Kidney capillary endothelial cell (primary cell): Measurements from ENCODE around the gene TBC1D1.

Experiments
- DNase-seq: peaks from one replicate; pipeline ENCODE4 v3.0.0-alpha.2; 2018; ENCODE audit warnings: low spot score

TBC1D1 gene

DNA sequence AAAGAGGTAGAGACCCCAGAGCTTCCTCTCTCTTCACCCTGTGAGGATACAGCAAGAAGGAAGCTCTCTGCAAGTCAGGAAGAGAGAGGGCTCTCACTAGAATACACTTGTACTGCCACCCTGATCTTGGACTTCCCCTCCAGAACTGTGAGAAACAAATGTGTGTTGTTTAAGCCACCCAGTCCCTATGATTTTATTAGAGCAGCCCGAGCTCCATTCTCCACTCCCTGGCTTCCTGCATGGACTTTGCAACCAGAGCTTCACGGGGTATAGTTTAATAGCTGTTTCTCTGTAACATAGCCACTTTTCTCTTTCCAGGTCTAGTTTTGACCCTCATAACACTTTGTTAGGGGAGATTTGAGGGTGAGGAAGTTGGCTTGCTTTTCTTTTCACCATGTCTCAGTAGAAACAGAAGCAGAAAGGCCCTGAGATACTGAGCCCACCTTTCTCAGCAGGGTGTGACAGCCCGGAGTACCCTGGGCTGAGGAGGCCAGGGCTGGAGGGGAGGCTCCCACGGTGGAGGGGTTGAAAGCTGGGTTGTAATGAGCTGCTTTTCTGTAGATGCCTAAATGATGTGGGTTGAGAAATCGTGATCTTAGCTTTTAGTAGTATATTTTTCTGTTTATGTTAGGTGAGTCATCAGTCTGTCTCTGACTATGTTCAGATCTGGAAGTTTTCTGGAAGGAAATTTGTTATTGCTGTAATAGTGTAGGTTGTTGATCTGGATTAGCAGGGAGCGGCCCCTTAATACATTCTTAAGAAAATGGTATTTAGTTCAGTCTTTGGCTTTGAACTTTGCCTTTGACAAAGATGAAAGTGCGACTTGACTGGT is 187.9 kb downstream of the TBC1D1 start:
- DNase-seq, result peak; percentile 39

DNA sequence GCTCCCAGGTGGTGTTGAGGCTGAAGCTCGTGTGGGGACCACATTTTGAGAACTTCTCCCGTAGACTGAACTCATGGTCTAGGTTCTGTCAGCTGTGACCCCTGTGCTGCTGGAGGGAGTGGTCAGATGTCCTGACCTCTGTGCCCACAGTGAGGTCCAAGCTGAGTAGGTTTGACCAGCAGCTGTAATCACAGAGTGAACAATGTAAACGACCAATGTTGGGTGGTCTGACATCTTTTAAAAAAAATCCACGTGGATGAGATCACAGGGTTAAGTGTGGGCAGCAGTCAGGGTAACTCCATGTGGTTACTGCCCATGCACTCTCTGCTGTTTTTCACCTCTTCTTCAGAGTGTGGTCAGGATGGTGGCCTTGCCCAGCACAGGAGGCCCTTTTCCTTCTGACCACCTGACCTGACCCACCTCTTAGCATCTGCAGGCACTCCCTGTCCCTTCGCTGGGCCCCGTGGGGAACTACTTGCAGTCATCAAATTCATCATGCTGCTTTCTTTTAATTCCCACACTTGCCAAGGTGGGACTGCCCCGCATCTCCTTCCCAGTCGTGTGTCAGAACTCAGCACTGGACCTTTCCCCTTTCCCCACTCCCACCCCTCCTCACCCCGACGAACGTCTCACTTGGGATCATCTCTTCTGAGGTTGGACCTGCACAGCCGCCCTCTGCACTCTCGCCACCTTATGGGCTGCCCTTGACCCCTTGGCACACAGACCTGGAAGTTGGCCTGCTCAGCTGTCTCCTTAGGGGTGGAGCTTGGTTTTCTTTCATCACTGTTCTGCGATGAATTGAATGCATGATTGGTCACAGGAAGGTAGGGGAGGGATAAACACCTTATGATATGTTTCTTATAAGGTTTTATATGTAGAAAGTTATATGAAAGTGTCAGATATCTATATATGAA is 189.4 kb downstream of the TBC1D1 start:
- no peak for DNase-seq

DNA sequence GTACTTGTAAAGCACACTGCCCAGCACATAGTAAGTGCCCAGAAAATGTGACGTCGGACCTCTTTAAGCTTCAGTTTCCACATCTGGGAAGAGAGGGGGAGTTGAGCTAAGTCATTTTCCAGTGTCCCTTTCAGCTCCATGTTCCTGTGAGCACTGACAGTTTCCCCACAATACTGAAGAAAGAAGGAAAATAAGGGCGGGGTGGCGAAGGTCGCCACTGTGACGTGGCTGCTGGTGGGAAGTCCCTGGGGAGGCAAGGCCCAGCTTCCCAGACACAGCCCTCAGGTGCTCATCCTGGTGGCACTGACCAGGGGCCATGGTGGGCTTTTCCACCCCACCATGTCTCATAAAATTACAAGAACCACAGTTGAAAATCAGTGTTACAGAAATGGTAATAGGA is 191.1 kb downstream of the TBC1D1 start:
- DNase-seq, result no peak

DNA sequence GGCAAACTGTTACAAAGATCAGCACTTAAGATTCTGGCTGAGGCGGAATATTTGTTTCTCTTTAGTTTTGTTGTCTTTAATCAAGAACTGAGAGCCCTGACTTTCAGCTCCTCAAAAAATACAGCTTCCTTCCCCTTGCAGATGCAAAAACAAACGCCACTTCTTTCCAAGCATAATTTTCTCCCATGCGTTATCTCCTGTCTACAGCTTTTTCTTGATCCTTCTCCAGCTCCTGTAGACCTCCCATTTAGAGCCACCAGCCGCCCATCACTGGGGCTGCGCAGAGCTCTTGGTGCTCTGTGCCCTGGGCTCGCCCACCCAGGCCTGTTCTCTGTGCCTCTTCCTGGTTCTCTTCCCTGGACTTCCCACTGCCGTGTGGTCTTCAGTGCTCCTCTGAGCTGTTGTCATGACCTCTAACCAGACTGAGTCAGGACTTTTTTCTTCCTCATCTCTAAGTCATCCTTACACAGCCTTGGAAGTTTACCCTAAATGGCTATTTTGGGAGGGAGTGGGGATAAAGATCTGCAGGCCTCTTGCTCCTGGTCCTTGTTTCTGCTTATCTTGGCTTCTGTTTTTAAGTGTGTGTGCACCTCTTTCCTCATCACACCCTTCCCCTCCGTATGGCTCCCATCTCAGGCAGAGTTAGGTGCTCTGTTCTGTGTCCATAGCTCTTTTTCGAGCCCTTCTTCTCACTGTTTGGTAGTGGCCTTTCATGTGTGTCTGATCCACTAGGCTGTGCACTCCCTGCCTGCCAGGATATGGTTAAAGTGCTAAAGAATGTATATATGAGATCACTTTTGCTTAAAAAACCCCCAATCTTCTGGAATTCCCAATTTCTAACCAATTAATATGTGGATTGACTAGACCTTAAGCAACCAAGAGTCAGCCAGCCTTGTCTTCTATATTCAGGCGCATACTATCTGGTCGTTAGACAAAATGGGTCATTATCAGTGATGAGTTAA is 191.8 kb downstream of the TBC1D1 start:
- peak; percentile 83 for DNase-seq

DNA sequence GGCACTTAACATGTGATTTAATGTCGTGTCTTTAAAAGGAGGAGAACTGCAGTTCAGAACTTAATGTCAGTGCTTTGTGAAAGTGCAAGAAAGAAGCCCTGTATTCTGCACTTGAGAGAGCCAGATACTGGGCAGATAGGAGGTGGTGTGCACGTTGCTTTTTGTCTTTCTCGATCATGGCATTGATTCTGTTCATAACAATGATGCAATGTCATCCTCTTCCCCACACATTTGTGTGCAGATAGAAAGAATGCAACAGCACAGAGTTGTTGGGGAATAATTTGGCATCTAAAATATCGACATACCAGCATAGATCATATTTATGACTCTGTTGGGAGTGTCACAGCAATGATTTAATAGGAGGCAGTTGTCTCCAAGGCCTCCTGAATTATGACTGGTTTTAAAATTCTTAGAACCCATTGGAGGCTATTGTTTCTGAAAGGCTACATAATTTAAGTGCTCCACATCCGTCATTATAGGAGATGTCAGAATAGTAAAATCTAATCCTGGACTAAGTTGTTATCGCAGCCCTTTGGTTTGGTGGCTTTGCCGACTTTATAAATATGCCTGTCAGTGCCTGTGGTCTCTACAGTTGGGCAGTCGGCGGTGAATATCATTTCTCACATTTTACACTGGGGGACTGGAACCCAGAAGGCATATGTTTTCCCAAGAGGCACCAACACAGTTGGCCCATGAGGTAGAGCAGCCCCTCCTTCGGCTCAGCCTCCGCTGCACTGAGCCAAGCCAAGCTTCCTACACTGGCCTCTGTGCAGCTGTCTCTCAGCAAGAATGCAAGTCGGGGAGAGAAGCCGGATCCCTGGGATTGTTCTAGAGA is 194.2 kb downstream of the TBC1D1 start:
- no peak for DNase-seq

DNA sequence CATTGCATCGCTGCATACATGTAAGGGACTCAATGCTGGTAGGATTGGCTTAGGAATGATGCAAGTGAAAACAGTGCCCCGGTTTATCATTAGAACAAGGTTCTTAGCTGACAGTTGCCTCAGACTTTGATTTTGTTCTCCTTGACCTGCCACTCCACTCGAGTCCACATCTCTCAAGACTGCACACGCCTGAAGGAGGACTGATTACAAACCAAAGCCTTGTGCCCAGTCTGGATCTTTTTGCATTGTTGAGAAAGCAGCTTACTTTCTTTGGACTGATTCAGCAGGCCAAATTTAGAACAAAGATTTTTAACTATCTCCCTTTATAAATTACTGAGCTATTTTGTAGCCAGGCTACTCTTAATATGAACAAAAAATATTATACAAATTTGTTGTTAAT is 194.9 kb downstream of the TBC1D1 start:
- DNase-seq, result no peak

DNA sequence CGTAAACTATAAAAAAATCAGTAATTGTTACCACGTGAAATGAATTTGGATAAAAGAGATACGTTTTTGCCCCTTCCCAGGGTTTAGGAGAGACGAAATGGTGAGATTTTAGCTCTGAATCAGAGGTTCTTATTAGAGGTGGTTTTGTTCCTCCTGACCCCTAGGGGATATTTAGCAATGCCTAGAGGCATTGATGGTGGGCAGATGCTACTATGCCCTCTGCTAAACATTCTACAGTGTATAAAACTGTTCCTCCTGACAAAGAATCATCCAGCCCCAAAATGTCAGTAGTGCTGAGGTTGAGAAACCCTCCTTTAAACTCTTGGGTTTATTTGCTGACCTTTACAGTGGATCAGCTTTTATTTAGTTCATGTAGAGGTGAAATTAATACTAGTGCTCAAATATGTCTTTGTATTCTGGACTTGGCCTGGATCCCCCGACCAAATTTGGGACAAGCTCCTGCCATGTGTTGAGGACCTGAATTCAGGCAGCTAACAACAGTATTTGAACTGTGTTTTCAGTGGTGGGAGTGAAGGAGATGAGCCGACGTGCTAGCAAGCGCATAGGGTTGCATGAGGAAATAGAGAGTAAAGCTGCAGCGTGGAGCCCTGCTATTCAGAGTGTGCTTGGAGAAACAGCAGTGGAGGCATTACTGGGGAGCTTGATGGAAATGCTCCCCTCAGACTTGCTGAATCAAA is 195.4 kb downstream of the TBC1D1 start:
- DNase-seq, result no peak

DNA sequence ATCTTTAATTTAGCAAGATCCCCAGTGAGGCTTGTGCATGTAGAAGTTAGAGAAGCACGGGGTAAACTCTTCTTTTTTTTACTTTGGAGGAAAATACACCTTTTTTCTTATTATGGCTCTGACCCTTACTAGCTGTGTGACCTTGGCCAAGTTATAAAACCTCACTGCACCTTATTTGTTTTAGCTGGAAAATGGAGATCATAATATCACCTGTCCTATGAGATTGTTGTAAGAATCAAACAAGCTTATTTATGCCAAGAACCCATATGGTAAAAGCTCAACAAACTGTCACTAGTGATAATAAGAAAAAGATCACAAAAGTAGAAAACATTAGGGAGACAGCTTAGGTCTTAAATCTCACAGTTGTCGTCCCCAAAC is 196.0 kb downstream of the TBC1D1 start:
- no peak for DNase-seq

DNA sequence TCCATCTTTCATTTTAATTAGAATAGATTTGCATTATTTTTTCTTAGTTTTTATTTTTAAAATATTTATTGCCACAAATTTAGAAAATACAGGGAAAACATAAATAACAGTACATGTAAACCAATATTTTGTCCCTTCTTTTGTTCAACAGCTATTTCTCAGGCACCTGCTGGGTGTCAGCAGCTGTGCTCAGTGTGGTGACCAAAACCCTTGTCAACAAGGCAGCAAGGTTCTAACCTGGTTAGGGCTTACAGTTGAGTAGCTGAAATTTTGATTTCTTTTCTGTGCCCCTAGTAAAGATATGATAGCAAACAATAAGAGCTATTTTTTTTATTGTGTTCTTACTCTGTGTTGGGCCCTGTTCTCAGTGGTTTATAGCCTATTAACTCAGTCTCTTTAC is 197.4 kb downstream of the TBC1D1 start:
- no peak for DNase-seq

DNA sequence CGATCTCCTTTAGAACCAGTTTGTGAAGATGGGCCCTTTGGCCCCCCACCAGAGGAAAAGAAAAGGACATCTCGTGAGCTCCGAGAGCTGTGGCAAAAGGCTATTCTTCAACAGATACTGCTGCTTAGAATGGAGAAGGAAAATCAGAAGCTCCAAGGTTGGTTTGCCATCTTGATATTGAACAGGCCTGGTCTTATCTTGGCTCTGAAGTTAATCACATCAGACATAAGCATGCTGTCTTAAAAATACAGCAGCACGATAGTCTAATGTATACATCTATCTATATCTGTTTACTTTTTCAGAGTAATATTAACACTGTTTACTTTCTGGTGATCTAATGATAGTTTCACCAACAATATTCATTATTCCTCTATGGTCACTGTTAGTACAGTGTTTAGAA is 199.1 kb downstream of the TBC1D1 start:
- DNase-seq, result no peak

DNA sequence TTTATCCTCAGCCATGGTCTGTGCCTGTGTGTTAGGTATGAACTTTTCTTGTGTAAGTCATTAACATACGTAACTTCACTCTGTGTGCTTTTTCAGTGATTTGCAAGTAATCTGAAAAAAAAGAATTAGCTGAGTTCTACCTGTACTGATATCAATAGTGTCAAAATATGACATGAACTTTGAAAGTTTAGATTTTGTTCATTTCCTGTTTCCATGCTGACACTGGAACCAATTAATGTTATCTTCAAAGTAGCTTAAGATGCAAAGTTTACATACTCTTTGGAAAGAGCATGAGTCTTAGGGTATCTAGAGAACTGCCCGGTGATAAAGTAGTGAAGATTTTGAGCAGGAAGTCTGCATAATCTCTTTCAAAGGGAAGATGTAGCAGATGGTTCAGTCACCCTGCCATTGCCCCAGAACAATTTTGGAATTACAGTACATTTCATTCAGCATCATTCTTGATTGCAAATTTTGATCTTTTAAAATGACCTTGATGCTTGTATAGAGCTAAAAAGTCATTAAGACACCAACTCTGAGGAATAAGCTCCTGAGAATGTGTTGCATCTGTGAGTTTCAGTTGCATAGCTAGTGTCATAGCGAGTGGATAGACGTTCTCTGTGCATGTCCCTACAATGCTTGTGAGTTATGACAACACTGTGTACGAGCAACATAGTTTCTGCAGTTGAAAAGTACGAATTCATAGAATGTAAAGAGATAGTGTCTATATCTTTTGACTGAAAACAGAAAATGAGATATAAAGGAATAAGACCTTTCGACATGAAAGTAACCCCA is 199.8 kb downstream of the TBC1D1 start:
- no peak for DNase-seq

DNA sequence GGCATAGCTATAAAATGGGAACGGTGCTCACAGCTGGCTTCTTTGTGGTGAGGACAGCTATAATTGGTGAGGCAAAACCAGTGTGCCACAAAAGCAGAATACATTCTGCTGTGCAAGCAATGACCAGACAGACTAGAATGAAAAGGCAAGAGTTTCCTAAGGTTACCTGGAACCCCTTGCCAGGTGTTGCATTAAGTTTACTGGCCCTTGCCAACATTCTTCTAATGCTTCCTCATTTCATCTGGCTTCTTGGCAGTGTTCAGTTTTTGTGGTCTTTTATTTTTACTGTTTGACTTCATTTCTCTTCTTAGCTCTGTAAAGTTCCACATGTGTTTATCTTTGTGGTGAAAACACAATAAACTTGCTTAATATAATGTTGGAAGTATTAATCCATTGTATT is 200.8 kb downstream of the TBC1D1 start:
- DNase-seq, result no peak

DNA sequence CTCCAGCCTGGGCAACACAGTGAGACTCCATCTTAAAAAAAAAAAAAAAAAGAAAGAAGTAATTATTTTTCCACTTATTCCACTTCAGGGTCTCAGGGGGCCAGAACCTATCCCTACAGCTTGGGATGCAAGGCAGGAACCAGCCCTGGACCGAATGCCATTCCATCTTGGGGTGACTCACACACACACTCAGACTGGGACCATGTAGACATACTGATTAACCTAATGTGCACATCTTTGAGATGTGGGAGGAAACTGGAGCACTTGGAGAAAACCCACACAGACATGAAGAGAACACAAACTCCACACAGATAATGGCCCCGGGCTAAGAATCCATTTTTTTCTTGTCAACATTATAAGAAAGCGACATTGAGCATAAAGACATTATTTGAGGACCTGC is 201.8 kb downstream of the TBC1D1 start:
- peak; percentile 28 for DNase-seq

DNA sequence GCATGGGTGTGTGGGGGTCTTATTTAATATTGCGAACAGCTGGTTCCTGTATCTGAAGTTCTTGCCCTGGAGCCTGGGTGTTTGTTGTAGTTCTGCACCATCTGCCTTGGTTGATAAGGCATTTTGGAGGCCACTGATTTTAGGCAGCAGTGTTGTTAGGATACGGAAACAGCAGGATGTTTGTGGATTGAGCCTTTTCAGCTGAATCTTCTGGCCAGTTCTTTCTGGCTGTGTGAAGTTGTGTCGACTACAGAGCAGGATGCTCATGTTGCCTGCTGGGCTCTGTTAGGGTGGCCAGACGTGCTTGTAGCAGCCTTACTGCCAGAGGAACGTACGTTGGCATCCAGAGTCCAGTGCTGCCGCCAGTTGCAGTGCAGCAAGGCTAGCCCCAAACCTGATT is 203.5 kb downstream of the TBC1D1 start:
- no peak for DNase-seq

DNA sequence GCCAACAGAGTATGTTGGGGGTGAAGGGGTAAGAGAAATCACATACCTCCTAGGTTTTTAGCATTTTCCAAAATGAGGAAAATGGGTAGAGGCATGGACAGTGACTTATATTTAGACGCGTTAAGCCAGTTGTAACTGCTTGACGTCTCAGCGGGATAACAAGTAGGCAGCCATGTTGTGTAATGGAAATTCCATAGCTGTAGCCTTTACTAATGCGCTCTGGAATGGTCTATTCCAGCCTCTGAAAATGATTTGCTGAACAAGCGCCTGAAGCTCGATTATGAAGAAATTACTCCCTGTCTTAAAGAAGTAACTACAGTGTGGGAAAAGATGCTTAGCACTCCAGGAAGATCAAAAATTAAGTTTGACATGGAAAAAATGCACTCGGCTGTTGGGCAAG is 204.8 kb downstream of the TBC1D1 start:
- DNase-seq, result no peak

DNA sequence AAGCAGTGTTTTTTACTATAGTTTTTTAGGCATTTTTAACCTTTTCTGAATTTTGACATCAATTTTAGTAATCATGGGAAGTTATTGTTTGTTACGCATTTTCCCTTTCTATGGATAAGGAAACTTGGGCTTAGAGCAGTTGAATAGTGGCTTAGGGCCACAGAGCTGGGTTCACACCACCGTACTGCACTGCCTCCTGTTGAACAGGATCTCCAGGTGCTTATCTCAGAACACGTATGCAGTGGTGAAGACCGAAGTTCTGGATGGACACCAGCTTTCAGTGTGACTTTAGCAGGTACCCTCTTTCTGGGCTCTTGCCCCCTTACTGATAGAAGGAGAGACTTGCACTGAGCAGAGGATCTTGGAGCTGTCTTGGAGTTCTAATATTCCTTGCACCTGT is 206.9 kb downstream of the TBC1D1 start:
- no peak for DNase-seq

DNA sequence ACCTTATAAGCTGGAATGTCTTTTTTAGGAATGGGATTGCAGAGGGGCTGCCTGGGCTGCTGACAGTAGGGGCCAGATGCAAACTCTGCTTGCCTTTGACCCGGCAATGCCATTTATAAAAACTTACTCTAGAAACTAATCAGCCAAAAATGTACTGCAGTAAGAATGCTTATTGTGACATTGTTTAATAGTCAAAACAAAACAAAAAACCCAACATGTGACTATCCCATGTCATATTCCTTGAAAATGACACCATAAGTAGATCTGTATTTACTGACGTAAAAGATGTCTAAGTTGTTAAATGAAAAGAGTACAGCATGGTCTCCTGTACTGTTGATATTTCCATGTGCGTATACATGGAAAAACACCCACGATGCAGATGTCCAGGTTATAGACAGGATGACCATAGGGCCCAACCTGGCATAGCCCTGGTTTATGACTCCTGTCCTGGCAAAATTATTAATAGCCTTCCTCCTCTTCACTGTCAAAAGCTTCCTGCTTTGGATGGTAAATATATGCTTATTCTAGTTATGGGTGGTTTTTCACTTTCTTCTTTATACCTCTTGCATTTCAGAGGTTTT is 208.2 kb downstream of the TBC1D1 start:
- no peak for DNase-seq

DNA sequence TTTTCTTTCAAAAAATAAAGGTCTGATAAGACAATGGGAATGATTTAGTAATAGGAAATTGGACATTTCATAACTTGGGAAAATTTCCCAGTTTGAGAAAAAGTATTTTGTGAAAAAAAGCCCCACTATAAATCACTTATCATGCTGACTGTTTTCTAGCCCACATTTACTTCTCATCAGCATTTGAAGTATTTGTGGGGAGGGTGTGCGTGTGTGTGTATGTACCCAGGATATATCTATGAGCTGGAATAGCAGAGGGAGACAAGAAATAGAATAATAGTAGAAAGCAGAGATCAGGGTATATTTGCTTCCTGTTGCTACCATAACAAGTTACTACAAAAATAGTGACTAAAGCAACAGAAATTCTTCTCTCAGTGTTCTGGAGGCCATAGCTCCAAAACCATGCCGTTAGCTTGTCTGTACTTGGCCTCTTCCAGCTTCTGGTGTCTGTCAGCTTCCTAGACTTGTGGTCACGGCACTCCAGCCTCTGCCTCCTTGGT is 209.1 kb downstream of the TBC1D1 start:
- no peak for DNase-seq
